Heart right ventricle (tissue), 16 donors: ENCODE data around the gene TNIP1. TPM values are rescaled to one million over a fixed set of nuclear protein-coding genes. Genes with fewer than 3 reads are reported as not detected.

ENCODE experiments used
- ATAC-seq, 8 donors: fragments of 200-7000 bp; cut with Tn5 transposase; one replicate each; pipeline ENCODE4 v1.9.1; 2020; ENCODE audit warnings: mild to moderate bottlenecking in 8 of 8, moderate library complexity in 8 of 8, moderate number of reproducible peaks in 1 of 8
- DNase-seq, 2 donors: peaks; one replicate each; pipeline ENCODE4 v3.0.0-alpha.2; 2020
- H3K27ac ChIP-seq, 10 donors: fragments of 200-600 bp; sonication (generic) in 2 of 10; one replicate each; pipeline versions ENCODE4 v1.5.0 to v1.8.0; 2020 to 2022; ENCODE audit warnings: mild to moderate bottlenecking in 3 of 10
- H3K27me3 ChIP-seq, 7 donors: fragments of 200-600 bp; one replicate each; pipeline ENCODE4 v1.8.0; 2021 to 2022; ENCODE audit warnings: mild to moderate bottlenecking in 2 of 7
- H3K36me3 ChIP-seq, 9 donors: fragments of 200-600 bp; sonication (generic) in 1 of 9; one replicate each; pipeline versions ENCODE4 v1.5.0 to v1.8.0; 2020 to 2022; ENCODE audit warnings: mild to moderate bottlenecking in 2 of 9
- H3K4me1 ChIP-seq, 9 donors: fragments of 200-600 bp; sonication (generic) in 1 of 9; one replicate each; pipeline versions ENCODE4 v1.5.0 to v1.8.0; 2020 to 2022; ENCODE audit warnings: mild to moderate bottlenecking in 4 of 9
- H3K4me3 ChIP-seq, 10 donors: fragments of 200-600 bp; sonication (generic) in 2 of 10; one replicate each; pipeline versions ENCODE4 v1.5.0 to v1.8.0; 2020 to 2022; ENCODE audit warnings: mild to moderate bottlenecking in 7 of 10, moderate library complexity in 2 of 10
- H3K9me3 ChIP-seq, 11 donors: fragments of 200-600 bp in 10 of 11; sonication (generic) in 2 of 11; one replicate each; pipeline versions ENCODE4 v1.5.0 to v1.8.0; 2013 to 2022; ENCODE audit warnings: mild to moderate bottlenecking in 2 of 11, control low read depth in 1 of 11, moderate library complexity in 1 of 11
- WGBS, 2 donors: extraction: QIAGEN DNeasy Blood & Tissue Kit; methylation state at CpG; one replicate each; pipeline ENCODE4 v1.1.7; 2013; ENCODE audit warnings: inconsistent platforms in 1 of 2; 5-methylcytosine and 5-hydroxymethylcytosine counted together
- intact Hi-C, 10 donors: fragments of 100-400 bp; cut with DNase I; formaldehyde crosslinking; loops; one replicate each; pipeline versions ENCODE4 v1.11.1 to v1.14.2; 2022
- polyA plus RNA-seq, 2 donors: library from polyadenylated mRNA; stranded (reverse); fragments of 200-250 nt; gene quantifications; one replicate each; pipeline ENCODE4 v1.2.3, GENCODE V29; 2013
- total RNA-seq, 10 donors: library from RNA; stranded (reverse); fragmentation: NEBNext Ultra II Directional in 3 of 10; extraction: Animal tissue kit (Norgen Biotek cat#: 25700) in 3 of 10; gene quantifications; one replicate each; pipeline versions ENCODE4 v1.2.1 to v1.2.4, GENCODE V29; 2021 to 2023
- TF ChIP-seq, protein P1 (sequence below), 9 donors: fragments of 200-600 bp; sonication (generic) in 2 of 9; IDR thresholded peaks; one replicate each; pipeline versions ENCODE4 v1.5.0 to v1.8.0; 2021 to 2022; ENCODE audit warnings: antibody characterized with exemption in 9 of 9, mild to moderate bottlenecking in 5 of 9, moderate library complexity in 1 of 9
- donor health status: Arrhythmogenic right ventricular cardiomyopathy.
- donor health status: ischemic (EF 13 %, LVEDD 7.1; RV severe dilation, severe dysfunction).
- donor health status: healthy with polysubstance abuse.
- donor health status: DM: no; HTN: yes; CAD: no.
- donor health status: DM: no; HTN: no; CAD: no.
- donor health status: ischemic (EF 25% LVEDD 6.9; RV normal size, moderate dysfunction).
- donor health status: ischemic (EF 25% LVEDD 5.7; RV mildly dilated, moderate dysfunction).
- donor health status: healthy.
- donor health status: DM: yes; HTN: yes; CAD: no.
- donor health status: Ischemic cardiomyopathy.
- donor health status: ischemic (EF 35%, LVEDD 5.7; RV mildly dilated, moderate dysfunction).
- donor health status: nonischemic (EF 11% LVEDD 7.7; RV severe dilation, severe dysfunction).
- donor health status: DM: yes; HTN: yes; CAD: no.
- donor health status: PGD.
- donor health status: ischemic (EF 29% LVEDD 5.4; RV normal size, mild dysfunction).
- donor health status: nonischemic (EF 23%, LVEDD 6.1; RV moderate dilation, normal function).

TNIP1 gene
- total and polyA plus RNA-seq, 12 donors = 63.8 to 130 (median 124) TPM

DNA sequence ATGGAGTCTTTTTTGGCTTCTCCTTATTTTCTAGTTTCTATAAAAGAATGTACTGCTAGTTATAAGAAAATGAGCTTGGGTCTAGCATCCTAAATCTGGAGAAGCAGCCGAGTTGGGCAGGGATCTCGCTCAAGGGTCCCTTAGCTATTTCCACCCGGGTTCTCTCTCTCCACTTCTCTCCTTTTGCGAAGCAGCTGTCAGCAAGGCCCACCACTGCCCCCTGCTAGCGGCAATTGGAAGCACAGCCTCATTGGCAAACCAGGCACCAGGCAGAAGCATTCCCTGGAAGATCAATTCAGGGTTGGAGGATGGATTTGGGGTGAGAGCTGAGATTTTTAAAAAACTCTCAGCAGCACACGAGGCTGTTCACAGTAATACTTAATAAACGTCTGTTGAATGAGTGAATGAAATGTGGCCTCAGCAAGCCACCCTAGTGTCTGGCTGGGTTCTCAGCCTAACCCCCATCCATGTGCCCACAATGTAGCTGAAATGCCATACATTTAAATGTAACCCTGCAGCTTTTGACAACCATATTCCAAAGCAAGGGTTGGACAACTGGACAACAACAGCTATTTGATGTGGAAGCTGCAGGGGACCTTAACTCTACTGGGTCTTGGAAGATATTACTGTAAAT is 34.6 kb upstream of the TNIP1 start:
- Histone ChIP-seq H3K36me3 (peaks cover 0 to 99% (median 44%) of the 10 kb centered on the region in 9 donors), H3K4me3 (no peak overlapping the region), H3K27me3 (no peaks in the 10 kb centered on the region), H3K4me1 (peaks cover 0 to 21% (median 8%) of the 10 kb centered on the region in 9 donors), H3K27ac (peak overlapping the region in 1 of 10 donors; percentile 2), H3K9me3 (no peaks in the 10 kb centered on the region)
- DNase-seq (peak; percentile 78 to 81), ATAC-seq (peak in 6 of 8 donors; percentile 67 to 74 (median 70))
- TF ChIP-seq, protein P1, sequence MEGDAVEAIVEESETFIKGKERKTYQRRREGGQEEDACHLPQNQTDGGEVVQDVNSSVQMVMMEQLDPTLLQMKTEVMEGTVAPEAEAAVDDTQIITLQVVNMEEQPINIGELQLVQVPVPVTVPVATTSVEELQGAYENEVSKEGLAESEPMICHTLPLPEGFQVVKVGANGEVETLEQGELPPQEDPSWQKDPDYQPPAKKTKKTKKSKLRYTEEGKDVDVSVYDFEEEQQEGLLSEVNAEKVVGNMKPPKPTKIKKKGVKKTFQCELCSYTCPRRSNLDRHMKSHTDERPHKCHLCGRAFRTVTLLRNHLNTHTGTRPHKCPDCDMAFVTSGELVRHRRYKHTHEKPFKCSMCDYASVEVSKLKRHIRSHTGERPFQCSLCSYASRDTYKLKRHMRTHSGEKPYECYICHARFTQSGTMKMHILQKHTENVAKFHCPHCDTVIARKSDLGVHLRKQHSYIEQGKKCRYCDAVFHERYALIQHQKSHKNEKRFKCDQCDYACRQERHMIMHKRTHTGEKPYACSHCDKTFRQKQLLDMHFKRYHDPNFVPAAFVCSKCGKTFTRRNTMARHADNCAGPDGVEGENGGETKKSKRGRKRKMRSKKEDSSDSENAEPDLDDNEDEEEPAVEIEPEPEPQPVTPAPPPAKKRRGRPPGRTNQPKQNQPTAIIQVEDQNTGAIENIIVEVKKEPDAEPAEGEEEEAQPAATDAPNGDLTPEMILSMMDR (IDR thresholded peaks at IDR 0.05) = peak; percentile 87 to 99 (median 96)
- intact Hi-C loops = loop anchor here (1.0 to 10.0 kb wide), 9 partner anchors 37 to 115 kb away; no protein-coding TSS in a partner anchor
- 1 to 6% methylated on average over 7 of the region's 7 CpGs for WGBS, 2 donors

DNA sequence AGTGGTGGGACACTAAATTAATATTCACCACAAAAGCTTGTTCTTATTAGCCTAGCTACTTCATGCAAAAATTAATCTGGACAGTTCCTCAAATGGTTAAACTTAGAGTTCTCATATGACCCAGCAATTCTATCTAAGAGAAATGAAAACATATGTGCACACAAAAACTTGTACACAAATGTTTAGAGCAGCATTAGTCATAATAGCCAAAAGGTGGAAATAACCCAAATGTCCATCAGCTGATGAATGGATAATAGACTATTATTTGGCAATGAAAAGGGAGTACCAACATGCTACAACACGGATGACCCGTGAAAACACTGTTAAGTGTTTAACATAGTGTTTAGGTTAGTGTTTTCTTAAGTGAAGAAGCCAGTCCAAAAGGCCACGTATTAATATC is 32.8 kb upstream of the TNIP1 start:
- intact Hi-C loops = loop anchor here in 8 of 10 donors (2.0 to 10.0 kb wide), 5 partner anchors 35 to 113 kb away; no protein-coding TSS in a partner anchor
- Histone ChIP-seq H3K4me3 (no peak overlapping the region), H3K27ac (no peak overlapping the region), H3K9me3 (no peaks in the 10 kb centered on the region), H3K27me3 (no peaks in the 10 kb centered on the region), H3K36me3 (peaks cover 0 to 99% (median 35%) of the 10 kb centered on the region in 9 donors), H3K4me1 (peaks cover 6 to 38% (median 25%) of the 10 kb centered on the region in 9 donors)
- DNase-seq (no peak), ATAC-seq (no peak)
- WGBS, 2 donors = 77 to 79% methylated on average over 3 of the region's 3 CpGs
- TF ChIP-seq, protein P1 (IDR thresholded peaks at IDR 0.05) = no peak

DNA sequence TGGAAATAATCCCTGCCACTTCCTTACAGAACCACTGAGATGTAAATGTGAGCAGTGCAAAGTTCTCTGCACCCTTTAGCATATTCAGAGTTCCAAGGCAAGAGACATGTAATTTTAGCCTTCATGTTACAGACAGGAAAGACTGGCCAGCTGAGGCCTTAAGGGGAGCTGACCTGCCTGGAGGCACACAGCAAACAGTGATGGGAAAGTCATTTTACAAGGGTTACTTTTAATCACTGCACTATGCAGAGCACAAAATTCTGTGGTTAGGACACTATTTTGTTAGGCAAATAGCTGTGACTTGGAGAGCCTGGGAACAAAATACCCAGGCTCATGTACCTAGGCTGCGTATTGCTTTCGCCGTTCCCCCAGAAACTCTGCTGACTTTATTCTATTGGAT is 30.2 kb upstream of the TNIP1 start:
- 96 to 100% methylated on average over 3 of the region's 3 CpGs for WGBS, 2 donors
- Histone ChIP-seq H3K4me3 (no peak overlapping the region), H3K4me1 (peaks cover 9 to 60% (median 37%) of the 10 kb centered on the region in 9 donors), H3K27me3 (no peaks in the 10 kb centered on the region), H3K36me3 (peaks cover 0 to 99% (median 28%) of the 10 kb centered on the region in 9 donors), H3K9me3 (no peaks in the 10 kb centered on the region), H3K27ac (peak overlapping the region in 8 of 10 donors; percentile 62 to 85 (median 76))
- intact Hi-C loops = loop anchor here in 1 of 10 donors (10.0 kb wide), 1 partner anchor 106 kb away; no protein-coding TSS in a partner anchor
- TF ChIP-seq, protein P1 (IDR thresholded peaks at IDR 0.05) = no peak
- ATAC-seq (no peak), DNase-seq (no peak)

DNA sequence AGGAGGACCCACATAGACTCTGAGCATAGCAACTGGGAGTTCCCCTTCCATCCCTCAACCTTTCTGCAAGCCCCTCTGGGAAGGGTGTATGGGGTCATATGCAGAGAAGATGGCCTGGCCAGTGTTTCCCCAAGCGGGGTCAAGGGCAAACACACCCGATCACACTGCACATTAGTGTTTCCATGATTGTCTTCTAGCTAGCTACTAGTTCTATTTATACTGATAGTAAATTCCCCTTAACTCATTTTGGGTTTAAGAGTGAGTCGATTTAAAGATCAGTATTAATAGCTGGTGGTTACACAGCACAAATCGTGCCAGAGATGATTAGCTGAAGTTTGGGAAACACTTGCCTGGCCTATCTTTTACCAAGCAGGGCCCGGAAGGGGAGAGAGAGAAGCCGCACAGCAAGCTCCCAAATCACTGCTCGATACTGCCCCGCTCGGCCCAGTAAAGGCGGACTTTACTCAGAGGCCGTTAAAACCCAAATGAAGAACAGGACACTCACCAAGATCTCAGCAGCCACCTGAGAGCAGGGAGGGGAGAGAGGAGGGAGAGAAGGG is 29.4 kb upstream of the TNIP1 start:
- intact Hi-C loops = loop anchor here in 1 of 10 donors (10.0 kb wide), 1 partner anchor 105 kb away; no protein-coding TSS in a partner anchor
- WGBS, 2 donors = 61 to 69% methylated on average over 11 of the region's 11 CpGs
- Histone ChIP-seq H3K4me1 (peaks cover 9 to 61% (median 37%) of the 10 kb centered on the region in 9 donors), H3K27me3 (no peaks in the 10 kb centered on the region), H3K27ac (peak overlapping the region; percentile 5 to 85 (median 74)), H3K36me3 (peaks cover 0 to 99% (median 23%) of the 10 kb centered on the region in 9 donors), H3K9me3 (no peaks in the 10 kb centered on the region), H3K4me3 (no peak overlapping the region)
- TF ChIP-seq, protein P1 (IDR thresholded peaks at IDR 0.05) = peak in 4 of 9 donors; percentile 20 to 40 (median 26)
- ATAC-seq = peak in 6 of 8 donors; percentile 26 to 70 (median 56)
- DNase-seq = no peak
